ENCODE measurements around the gene CASQ2. TPM values are rescaled to one million over a fixed set of nuclear protein-coding genes. Genes with fewer than 3 reads are reported as not detected.

Gene CASQ2
- total RNA-seq, 8 experiments from 2014 or later: 0.09 to 0.42 (median 0.21) TPM; not detected in 3

DNA sequence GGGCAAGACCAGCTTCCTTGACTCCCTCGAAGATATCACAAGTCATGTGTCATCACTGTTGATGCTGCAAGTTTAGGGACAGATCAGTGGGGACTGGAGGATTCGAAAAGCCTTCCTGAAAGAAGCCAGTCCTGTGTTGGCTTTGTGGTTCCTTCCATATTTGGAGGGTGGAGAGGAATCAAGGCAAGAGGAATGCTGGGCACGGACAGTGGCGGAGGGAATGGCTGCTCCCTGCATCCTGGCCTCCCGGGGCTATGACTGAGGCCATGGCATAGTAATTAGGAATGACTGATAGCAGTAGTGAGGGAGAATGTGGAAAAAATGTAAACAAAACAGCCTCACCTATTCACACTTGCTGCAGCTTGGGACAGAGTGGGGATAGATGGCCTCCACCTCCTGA, 90.4 kb downstream of the CASQ2 start:
- H3K4me3 ChIP-seq: no peak overlapping the region
- in situ Hi-C loops (cut with MboI; ENCODE audit: low pct_unique_long_range_greater_than_20kb in 2 of 9, low sequenced_read_pairs in 9 of 9, unreplicated experiment in 9 of 9): no loop called here
- peaks cover 26 to 32% of the 10 kb centered on the region in 2 donors for H3K4me1 ChIP-seq (replicated peaks in 1 of 2)
- H3K27ac ChIP-seq: no peak overlapping the region
- peak in 1 of 8 experiments; percentile 1 for ATAC-seq (replicated peaks in 6 of 8)
- WGBS, 10 experiments: 53 to 100% (median 82%) methylated on average over 1 to 5 of the region's 5 CpGs

DNA sequence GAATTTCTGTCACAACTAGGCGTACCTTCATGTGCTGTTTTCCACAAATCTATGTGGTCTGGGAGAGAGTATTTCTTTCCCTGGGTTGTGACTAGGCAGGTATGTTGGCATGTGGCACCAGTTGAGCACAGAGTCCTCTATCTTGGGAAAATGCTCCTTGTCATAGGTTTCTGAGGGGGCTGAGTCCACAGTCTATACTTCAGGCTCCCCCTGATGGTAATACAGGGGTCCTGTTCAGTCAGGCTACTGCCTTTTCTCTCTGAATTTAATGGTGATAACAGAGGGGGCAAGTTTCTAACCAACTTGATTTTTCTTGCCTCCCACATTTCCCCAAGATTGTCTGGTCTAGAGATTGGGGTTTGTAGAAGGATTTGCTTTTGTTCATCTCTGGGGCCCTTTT, 90.9 kb downstream of the CASQ2 start:
- in situ Hi-C loops (cut with MboI; ENCODE audit: low pct_unique_long_range_greater_than_20kb in 2 of 9, low sequenced_read_pairs in 9 of 9, unreplicated experiment in 9 of 9): no loop called here
- peak overlapping the region; percentile 13 to 31 for H3K27ac ChIP-seq
- H3K4me1 ChIP-seq (replicated peaks in 1 of 2): peaks cover 26 to 32% of the 10 kb centered on the region in 2 donors
- H3K4me3 ChIP-seq: no peak overlapping the region
- peak in 3 of 8 experiments; percentile 13 to 32 (median 22) for ATAC-seq (replicated peaks in 6 of 8)
- 63 to 100% (median 83%) methylated on average over 1 of the region's 1 CpG; no CpG with 5 or more reads in 5 of the 10 experiments for WGBS, 10 experiments

- peak in 5 of 8 experiments; percentile 76 to 83 (median 79) for ATAC-seq (replicated peaks in 6 of 8)
- Histone ChIP-seq H3K4me3 (no peak overlapping the region), H3K4me1 (replicated peaks in 1 of 2) (peaks cover 26 to 32% of the 10 kb centered on the region in 2 donors), H3K27ac (peak overlapping the region; percentile 13 to 31)
- 0 to 60% (median 5%) methylated on average over 1 to 3 of the region's 3 CpGs; no CpG with 5 or more reads in 1 of the 10 experiments for WGBS, 10 experiments
- in situ Hi-C loops (cut with MboI; ENCODE audit: low pct_unique_long_range_greater_than_20kb in 2 of 9, low sequenced_read_pairs in 9 of 9, unreplicated experiment in 9 of 9): no loop called here
These were observed 91.3 kb downstream of the CASQ2 start for GRCh38 chr1:115677182-115677555.

DNA sequence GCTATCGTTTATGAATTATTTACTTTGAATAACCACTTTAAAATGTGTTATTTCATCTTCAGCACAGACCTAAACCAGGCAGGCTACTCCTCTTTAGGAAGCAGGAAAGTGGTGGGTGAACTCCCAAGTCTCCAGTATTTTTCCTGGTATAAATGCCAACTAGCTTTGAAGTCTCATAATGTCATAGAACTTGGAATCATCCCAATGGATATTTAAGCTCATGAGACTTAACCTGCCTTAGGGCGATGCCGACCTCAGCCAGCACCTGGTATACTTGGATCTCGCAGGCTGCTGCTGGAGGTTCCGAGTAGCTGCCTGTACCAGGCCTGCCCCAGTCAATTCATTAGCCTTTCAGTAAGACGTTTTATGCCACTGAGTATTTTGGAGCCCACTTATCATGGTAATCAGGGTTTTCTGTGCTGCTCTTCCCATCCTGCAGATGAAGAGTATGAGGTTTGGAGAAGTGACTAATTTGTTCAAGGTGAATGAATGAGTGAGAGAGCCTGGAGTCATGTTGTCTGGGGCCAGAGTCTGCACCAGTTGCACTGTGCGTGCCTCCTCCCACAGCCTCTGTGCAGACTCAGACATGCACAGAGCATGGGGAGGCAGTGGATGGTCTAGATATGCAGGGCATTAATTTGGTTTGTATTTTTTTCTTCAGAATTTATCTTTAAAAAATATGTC, 91.9 kb downstream of the CASQ2 start:
- no peak overlapping the region for H3K27ac ChIP-seq
- in situ Hi-C loops (cut with MboI; ENCODE audit: low pct_unique_long_range_greater_than_20kb in 2 of 9, low sequenced_read_pairs in 9 of 9, unreplicated experiment in 9 of 9): no loop called here
- ATAC-seq (replicated peaks in 6 of 8): peak in 5 of 8 experiments; percentile 55 to 78 (median 72)

DNA sequence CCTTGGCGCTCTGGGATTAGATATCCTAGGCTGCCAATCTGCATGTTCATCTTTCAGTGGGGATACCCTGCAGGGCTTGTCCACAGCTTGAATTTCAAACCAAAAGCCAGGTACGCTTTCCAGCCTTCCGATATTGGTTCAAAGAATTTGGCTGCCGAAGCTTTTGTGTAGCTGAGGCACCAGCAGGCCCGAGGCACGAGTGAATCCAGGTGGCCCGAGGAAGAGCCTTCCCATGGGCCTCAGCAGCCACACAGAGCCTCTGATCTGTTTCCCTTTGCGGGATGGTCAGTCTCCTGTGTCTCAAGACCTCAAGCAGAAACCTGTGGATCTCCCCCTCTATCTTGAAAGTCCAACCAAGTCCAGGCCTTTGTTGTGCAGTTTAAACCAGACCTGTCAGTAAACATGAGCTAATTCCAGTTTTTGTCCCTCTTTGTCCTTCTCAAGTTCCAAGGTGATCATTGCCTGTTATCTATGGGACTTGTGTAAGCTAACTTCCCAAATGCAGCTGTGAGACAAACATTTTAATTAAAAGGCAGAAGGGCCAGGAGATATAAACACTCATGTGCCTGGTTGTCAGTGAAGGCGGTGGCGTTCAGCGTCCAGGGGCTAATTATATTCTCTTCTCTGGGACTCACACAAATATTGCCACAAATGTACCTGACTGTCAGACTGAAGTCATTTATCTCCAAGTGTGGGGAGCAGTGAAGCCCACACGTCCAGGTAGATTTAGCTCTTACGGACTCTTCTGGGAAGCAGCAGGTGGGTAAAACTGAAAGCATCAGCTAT, 96.1 kb downstream of the CASQ2 start:
- no peak overlapping the region for H3K27ac ChIP-seq
- in situ Hi-C loops (cut with MboI; ENCODE audit: low pct_unique_long_range_greater_than_20kb in 2 of 9, low sequenced_read_pairs in 9 of 9, unreplicated experiment in 9 of 9): no loop called here

More for the DNA sequence above, 91.9 kb downstream of the CASQ2 start:
- Histone ChIP-seq H3K4me3 (no peak overlapping the region), H3K4me1 (replicated peaks in 1 of 2) (peaks cover 26 to 32% of the 10 kb centered on the region in 2 donors)
- 67 to 100% (median 77%) methylated on average over 1 to 7 of the region's 7 CpGs; no CpG with 5 or more reads in 2 of the 10 experiments for WGBS, 10 experiments

DNA sequence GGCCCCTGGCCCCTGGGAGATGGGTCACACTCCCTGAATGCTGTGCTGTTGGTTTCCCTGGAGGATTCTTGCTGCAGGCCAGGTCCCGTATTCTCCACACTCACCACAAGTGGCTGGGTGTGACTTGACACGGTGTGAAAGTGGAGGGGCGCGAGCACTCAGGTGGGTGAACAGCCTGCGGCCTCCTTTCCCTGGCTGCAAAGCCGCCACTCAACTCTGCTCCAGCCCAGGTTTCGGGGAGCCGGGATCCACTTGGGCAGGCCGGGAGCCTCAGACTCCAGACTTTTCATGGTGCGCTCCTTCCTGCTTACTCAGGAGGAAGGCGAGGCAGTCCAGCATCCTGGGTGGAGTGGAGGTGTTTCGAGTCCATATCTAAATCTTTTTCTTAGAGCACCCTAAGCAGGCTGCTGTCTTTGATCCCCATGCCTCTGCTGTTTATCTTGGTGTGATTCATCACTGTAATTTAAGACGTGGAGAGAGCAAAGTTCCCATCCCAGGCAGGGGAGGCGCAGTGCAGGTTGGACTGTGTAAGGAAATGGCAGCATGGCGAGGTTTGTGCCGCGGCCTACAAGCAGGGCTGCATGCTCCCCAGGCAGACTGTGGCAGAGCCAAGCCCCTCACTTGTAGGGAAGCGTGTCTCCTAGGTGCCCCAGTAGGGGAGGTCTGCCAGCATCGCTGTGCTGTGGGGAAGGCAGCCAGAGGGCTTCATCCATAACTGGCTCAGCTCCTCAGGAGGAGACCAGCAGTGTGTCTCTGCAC, 97.2 kb downstream of the CASQ2 start:
- ATAC-seq (replicated peaks in 6 of 8): peak in 3 of 8 experiments; percentile 17 to 71 (median 25)
- H3K27ac ChIP-seq: no peak overlapping the region
- no peak overlapping the region for H3K4me3 ChIP-seq
- in situ Hi-C loops (cut with MboI; ENCODE audit: low pct_unique_long_range_greater_than_20kb in 2 of 9, low sequenced_read_pairs in 9 of 9, unreplicated experiment in 9 of 9): no loop called here
- H3K4me1 ChIP-seq (replicated peaks in 1 of 2): peaks cover 1 to 2% of the 10 kb centered on the region in 2 donors
- WGBS, 10 experiments: 47 to 100% (median 97%) methylated on average over 2 to 11 of the region's 19 CpGs; no CpG with 5 or more reads in 3 of the 10 experiments

More for the DNA sequence above, 96.1 kb downstream of the CASQ2 start:
- ATAC-seq (replicated peaks in 6 of 8): no peak
- 87 to 100% (median 94%) methylated on average over 2 to 13 of the region's 13 CpGs; no CpG with 5 or more reads in 1 of the 10 experiments for WGBS, 10 experiments
- H3K4me1 ChIP-seq (replicated peaks in 1 of 2): peaks cover 10 to 11% of the 10 kb centered on the region in 2 donors
- H3K4me3 ChIP-seq: no peak overlapping the region

DNA sequence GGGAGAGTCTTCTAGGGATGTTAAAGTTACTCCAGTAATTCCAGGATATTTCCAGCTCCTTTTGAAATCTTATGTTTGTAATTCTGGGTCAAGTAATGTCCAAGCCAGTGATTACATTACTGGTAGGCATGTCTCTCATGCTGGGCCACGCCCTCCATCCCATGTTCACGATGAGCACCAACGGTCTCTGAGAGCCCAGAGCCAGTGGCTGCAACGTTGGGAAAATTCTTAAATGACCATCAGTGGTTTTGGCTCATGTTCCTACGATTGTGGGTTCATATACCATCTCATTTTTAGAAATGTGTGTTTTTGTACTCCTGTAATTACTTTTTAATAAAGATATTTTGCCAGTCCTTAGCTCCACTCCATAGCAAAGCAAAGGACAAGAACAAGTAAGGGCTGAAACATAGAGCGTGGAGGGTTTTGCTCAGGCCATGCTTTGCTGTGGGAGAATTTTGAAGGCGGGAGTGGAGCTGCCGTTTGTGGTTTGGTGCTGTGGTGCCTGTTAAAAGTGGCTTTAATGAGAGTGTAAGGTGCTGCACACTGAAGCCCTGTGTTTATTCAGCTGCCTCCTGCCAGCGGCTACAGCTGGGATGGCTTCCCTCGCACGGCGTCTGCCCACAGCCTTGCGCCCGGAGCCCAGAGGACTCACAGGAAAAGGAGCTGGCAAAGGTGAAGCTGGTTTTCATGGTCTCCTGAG, 97.9 kb downstream of the CASQ2 start:
- H3K4me1 ChIP-seq (replicated peaks in 1 of 2): peaks cover 0 to 2% of the 10 kb centered on the region in 2 donors
- no peak overlapping the region for H3K4me3 ChIP-seq
- 50 to 100% (median 92%) methylated on average over 1 to 14 of the region's 14 CpGs; no CpG with 5 or more reads in 1 of the 10 experiments for WGBS, 10 experiments
- peak in 1 of 8 experiments; percentile 77 for ATAC-seq (replicated peaks in 6 of 8)
- in situ Hi-C loops (cut with MboI; ENCODE audit: low pct_unique_long_range_greater_than_20kb in 2 of 9, low sequenced_read_pairs in 9 of 9, unreplicated experiment in 9 of 9): no loop called here
- no peak overlapping the region for H3K27ac ChIP-seq

DNA sequence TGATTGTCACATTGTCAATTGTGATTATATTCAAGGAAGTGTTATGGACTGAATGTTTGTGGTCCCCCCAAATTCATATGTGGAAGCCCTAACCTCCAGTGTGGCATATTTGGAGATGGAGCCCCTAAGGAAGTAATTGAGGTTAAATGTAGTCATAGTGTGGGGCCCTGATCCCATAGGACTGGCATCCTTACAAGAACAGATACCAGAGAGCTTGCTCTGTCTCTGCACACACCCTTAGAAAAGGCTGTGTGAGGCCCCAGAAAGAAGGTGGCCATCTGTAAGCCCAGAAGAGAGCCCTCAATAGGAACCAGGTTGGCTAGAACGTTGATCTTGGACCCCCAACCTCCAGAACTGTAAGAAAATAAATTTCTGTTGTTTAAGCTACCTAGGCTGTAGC, 98.6 kb downstream of the CASQ2 start:
- H3K27ac ChIP-seq: no peak overlapping the region
- H3K4me1 ChIP-seq (replicated peaks in 1 of 2): peaks cover 0 to 2% of the 10 kb centered on the region in 2 donors
- ATAC-seq (replicated peaks in 6 of 8): no peak
- in situ Hi-C loops (cut with MboI; ENCODE audit: low pct_unique_long_range_greater_than_20kb in 2 of 9, low sequenced_read_pairs in 9 of 9, unreplicated experiment in 9 of 9): no loop called here
- no peak overlapping the region for H3K4me3 ChIP-seq
- 64 to 92% (median 67%) methylated on average over 1 of the region's 1 CpG; no CpG with 5 or more reads in 5 of the 10 experiments for WGBS, 10 experiments

- no peak for ATAC-seq (replicated peaks in 6 of 8)
- WGBS, 10 experiments: 81 to 100% (median 93%) methylated on average over 1 to 5 of the region's 5 CpGs; no CpG with 5 or more reads in 1 of the 10 experiments
- Histone ChIP-seq H3K4me3 (no peak overlapping the region), H3K4me1 (replicated peaks in 1 of 2) (peaks cover 0 to 2% of the 10 kb centered on the region in 2 donors), H3K27ac (no peak overlapping the region)
- in situ Hi-C loops (cut with MboI; ENCODE audit: low pct_unique_long_range_greater_than_20kb in 2 of 9, low sequenced_read_pairs in 9 of 9, unreplicated experiment in 9 of 9): no loop called here
These were observed 99.4 kb downstream of the CASQ2 start for GRCh38 chr1:115669002-115669673.

DNA sequence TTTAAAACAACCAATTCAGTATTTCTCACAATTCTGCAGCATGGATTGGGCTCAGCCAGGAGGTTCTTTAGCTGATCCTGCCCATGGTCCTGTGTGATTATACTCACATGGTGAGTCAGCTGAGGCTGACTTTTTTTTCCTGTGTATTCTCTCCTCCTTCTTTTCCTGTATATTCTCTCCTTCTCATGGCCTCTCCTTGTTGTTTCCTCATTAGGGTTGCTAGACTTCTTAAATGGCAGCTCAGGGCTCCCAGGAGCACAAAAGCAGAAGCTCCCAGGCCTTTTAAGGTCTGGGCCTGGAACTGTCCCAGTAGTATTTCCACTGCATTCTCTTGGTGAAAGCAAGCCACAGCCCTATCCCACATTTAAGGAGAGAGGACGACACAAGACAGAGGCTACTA, 99.9 kb downstream of the CASQ2 start:
- in situ Hi-C loops (cut with MboI; ENCODE audit: low pct_unique_long_range_greater_than_20kb in 2 of 9, low sequenced_read_pairs in 9 of 9, unreplicated experiment in 9 of 9): no loop called here
- H3K4me3 ChIP-seq: no peak overlapping the region
- no peak for ATAC-seq (replicated peaks in 6 of 8)
- no peak overlapping the region for H3K27ac ChIP-seq
- no peaks in the 10 kb centered on the region for H3K4me1 ChIP-seq (replicated peaks in 1 of 2)
- 82 to 100% (median 100%) methylated on average over 1 of the region's 1 CpG; no CpG with 5 or more reads in 6 of the 10 experiments for WGBS, 10 experiments

DNA sequence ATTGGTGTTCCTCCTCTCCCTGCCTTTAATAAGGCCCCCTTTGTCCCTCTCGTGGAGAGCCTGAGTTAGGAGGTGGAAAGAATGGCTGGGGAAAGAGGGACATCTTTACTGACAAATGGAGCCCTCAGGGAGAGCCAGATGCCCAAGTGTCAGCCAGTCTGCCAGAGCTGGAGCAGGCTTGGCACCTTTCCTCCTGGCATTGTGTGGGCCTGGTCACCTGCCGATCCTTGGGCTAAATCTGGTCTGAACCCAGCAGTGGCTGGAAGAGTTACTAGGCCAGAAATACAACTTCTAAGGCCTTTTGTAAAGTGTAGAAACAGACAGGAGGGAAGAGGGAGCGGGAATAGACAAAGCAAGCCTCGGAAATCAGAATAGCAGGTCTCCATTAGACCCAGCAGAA, 101.8 kb downstream of the CASQ2 start:
- 70 to 100% (median 92%) methylated on average over 1 to 4 of the region's 4 CpGs; no CpG with 5 or more reads in 1 of the 10 experiments for WGBS, 10 experiments
- H3K4me3 ChIP-seq: no peak overlapping the region
- no peaks in the 10 kb centered on the region for H3K4me1 ChIP-seq (replicated peaks in 1 of 2)
- ATAC-seq (replicated peaks in 6 of 8): no peak
- H3K27ac ChIP-seq: no peak overlapping the region
- in situ Hi-C loops (cut with MboI; ENCODE audit: low pct_unique_long_range_greater_than_20kb in 2 of 9, low sequenced_read_pairs in 9 of 9, unreplicated experiment in 9 of 9): no loop called here

DNA sequence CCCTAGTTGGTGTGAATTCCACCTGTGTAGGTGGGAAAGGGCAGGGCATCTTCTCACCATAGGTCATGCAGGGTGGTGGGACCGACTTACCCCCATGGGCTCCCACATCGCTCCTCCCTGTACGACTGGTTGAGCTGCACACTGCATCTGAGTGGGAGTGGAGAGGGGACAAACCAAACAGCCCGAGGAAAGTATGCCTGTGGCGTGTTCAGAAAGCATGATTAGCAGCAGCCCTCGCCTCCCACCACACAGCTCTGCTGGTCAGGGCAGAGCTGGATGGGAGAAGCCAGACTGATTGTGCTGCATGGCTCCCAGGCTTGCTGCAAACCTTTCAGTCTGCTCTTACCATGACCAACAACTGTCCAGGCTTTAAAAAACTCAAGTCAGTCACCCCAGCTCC, 102.3 kb downstream of the CASQ2 start:
- Histone ChIP-seq H3K4me3 (no peak overlapping the region), H3K27ac (no peak overlapping the region), H3K4me1 (replicated peaks in 1 of 2) (no peaks in the 10 kb centered on the region)
- ATAC-seq (replicated peaks in 6 of 8): no peak
- in situ Hi-C loops (cut with MboI; ENCODE audit: low pct_unique_long_range_greater_than_20kb in 2 of 9, low sequenced_read_pairs in 9 of 9, unreplicated experiment in 9 of 9): no loop called here
- WGBS, 10 experiments: 59 to 100% (median 97%) methylated on average over 1 to 5 of the region's 6 CpGs; no CpG with 5 or more reads in 3 of the 10 experiments
